GM13976 (cell line): ENCODE data around the gene C16orf90.

Experiments used
- DNase-seq: peaks from one replicate; pipeline ENCODE4 v3.0.0; 2012; ENCODE audit warnings: low spot score
- in situ Hi-C: fragments of 300-500 bp; cut with MboI; formaldehyde crosslinking; loops from one replicate; pipeline ENCODE4 v1.12.0; 2022; ENCODE audit warnings: low sequenced_read_pairs, mixed read lengths, inconsistent platforms; ENCODE audit not compliant: unreplicated experiment
- TF ChIP-seq, protein P1 (sequence below): IDR thresholded peaks from 2 replicates; pipeline ENCODE4 v1.5.1; 2012; ENCODE audit warnings: borderline replicate concordance, mild to moderate bottlenecking; ENCODE audit not compliant: insufficient read depth; ENCODE audit errors: extremely low read depth, missing control alignments, control extremely low read depth

C16orf90 gene

DNA sequence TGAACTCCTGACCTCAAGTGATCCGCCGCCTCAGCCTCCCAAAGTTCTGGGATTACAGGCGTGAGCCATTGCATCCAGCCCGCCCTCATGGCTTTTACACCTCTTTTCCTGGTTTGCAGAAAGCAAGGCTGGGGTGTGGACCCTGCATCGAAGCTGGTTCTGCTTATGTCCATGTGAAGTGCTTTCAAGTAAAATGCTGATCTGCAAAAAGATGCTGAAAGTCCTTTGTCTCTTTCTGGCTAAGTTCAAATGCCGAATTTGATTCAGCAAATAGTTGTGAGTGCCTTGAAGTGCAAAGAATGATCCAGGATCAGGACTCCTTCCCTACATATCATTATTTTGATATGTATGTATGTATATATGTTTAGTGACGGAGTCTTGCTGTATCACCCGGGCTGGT lies 34.7 kb downstream of the C16orf90 start:
- TF ChIP-seq, protein P1, sequence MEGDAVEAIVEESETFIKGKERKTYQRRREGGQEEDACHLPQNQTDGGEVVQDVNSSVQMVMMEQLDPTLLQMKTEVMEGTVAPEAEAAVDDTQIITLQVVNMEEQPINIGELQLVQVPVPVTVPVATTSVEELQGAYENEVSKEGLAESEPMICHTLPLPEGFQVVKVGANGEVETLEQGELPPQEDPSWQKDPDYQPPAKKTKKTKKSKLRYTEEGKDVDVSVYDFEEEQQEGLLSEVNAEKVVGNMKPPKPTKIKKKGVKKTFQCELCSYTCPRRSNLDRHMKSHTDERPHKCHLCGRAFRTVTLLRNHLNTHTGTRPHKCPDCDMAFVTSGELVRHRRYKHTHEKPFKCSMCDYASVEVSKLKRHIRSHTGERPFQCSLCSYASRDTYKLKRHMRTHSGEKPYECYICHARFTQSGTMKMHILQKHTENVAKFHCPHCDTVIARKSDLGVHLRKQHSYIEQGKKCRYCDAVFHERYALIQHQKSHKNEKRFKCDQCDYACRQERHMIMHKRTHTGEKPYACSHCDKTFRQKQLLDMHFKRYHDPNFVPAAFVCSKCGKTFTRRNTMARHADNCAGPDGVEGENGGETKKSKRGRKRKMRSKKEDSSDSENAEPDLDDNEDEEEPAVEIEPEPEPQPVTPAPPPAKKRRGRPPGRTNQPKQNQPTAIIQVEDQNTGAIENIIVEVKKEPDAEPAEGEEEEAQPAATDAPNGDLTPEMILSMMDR = no peak
- DNase-seq = no peak
- in situ Hi-C loops = no loop called here

DNA sequence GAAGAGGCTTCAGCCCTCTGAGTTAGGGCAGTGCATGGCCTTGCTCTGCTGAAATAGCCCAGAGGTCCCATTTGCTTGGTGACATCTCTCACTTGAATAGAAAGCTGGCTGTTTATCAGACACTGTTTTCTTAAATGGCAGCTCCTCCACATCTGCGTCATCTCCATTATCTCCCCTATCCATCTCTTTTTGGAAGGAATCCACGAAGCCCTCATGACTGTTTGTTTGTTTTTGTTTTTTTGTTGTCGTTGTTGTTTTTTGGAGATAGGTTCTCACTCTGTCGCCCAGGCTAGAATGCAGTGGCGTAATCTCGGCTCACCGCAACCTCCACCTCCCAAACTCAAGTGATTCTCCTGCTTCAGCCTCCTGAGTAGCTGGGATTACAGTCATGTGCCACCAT lies 35.2 kb downstream of the C16orf90 start:
- no peak for DNase-seq
- TF ChIP-seq, protein P1 = no peak
- in situ Hi-C loops = no loop called here

DNA sequence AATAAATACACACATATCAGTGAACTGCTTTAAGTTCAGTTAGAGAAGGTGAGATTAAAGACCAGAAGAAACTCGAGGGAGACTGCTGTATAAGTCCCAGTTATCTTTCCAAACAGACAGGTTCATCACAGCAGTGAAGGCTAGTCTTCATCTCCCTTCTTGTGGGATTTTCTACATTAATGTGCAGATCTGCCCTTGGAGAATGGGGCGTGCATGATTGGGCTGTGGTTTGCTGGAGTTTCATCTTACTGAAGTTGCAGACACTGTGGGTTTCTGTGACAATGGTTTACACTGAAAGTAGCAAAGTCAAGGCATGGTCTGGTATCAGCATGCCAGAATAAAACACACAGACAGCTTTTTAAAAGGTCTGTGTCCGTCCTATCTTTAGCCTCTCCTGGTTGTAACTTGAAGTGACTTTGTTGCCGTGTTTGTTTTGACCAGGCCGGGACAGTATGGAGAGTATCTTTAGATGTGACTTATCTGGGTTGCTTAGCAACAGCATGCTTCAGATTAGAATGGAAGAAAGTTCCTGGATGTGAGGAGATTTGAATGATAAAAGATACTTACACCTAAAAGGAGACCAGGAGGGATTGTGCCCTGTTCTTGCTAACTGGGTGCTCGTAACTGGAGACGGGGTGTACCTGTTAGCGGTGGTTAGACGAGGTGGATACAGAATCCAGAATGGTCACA lies 35.7 kb downstream of the C16orf90 start:
- TF ChIP-seq, protein P1 = no peak
- DNase-seq = no peak

DNA sequence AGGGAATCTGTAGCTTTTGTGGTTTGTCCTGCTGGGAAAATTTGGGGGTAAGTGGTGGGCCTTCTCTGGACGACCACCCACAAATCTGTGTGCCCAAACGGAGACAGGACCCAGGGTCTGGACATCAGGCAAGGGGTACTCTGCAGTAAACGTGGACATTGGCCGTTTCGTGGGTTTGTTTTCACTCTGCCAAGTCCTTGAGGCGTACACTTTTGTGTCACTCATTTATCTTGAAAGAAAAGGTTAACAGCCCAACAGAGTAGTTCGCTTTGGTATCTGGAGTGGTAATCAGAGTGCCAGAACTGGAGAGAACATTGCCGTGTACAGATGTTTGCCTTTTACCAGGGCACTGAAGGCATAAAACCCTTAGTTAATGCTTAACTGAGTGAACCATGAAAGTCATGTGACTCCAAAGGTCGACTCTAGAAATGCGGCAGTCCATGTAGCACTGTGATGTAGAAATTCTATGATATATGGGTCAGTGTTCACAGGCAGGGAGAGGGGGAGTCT lies 36.4 kb downstream of the C16orf90 start:
- TF ChIP-seq, protein P1 = no peak

More for the DNA sequence above, 35.7 kb downstream of the C16orf90 start:
- in situ Hi-C loops = no loop called here

GRCh38 chr16:3458278-3458851 lies 36.9 kb downstream of the C16orf90 start:
- DNase-seq = peak; percentile 58
- in situ Hi-C loops = no loop called here
- TF ChIP-seq, protein P1 = no peak

More for the DNA sequence above, 36.4 kb downstream of the C16orf90 start:
- in situ Hi-C loops = no loop called here
- no peak for DNase-seq

- TF ChIP-seq, protein P1 = peak; percentile 54
- in situ Hi-C loops = no loop called here
- DNase-seq = peak; percentile 100
Observed at GRCh38 chr16:3457434-3458252, 37.6 kb downstream of the C16orf90 start.
